ENCODE measurements around the gene CCDC142. TPM values are rescaled to one million over a fixed set of nuclear protein-coding genes. Genes with fewer than 3 reads are reported as not detected.

The CCDC142 gene
- total and polyA plus RNA-seq, 2 experiments from 2014 or later: 5.1 to 12.3 TPM

- no peak for TF ChIP-seq REST (IDR thresholded peaks at IDR 0.05; ENCODE audit: unreplicated experiment)
Observed at GRCh38 chr2:74489906-74490305, 7.1 kb upstream of the CCDC142 start (continued).

- Histone ChIP-seq H3K4me2 (no peak overlapping the region), H3F3A (replicated peaks; ENCODE audit: low read depth) (no peaks in the 10 kb centered on the region), H3K27me3 (ENCODE audit: insufficient read depth) (no peaks in the 10 kb centered on the region), H3K4me1 (ENCODE audit: insufficient read depth) (no peaks in the 10 kb centered on the region), H3K36me3 (ENCODE audit: insufficient read depth) (peaks cover 5% of the 10 kb centered on the region; the same call in 1 of the 2 replicates), H2AFZ (no peak overlapping the region), H3K27ac (ENCODE audit: low read depth) (no peak overlapping the region), H4K20me1 (replicated peaks; ENCODE audit: insufficient read depth) (no peaks in the 10 kb centered on the region), H3K79me2 (replicated peaks; ENCODE audit: insufficient read depth) (peaks cover 5% of the 10 kb centered on the region), H3K4me3 (no peak overlapping the region), H3K9me2 (ENCODE audit: insufficient read depth) (no peaks in the 10 kb centered on the region)
- DNase-seq (ENCODE audit: low spot score): no peak
- peaks cover 6% of the 10 kb centered on the region for H3K27me3 Mint-ChIP-seq (ENCODE audit: insufficient read depth, low read depth, poor library complexity)
- H3K4me3 Mint-ChIP-seq: no peak overlapping the region
- no peak overlapping the region for H3K27ac Mint-ChIP-seq
- H3K4me1 Mint-ChIP-seq: no peaks in the 10 kb centered on the region; the same call in 2 of the 3 replicates
- H3K9me3 Mint-ChIP-seq: no peaks in the 10 kb centered on the region; the same call in 2 of the 3 replicates
- peaks cover 50% of the 10 kb centered on the region for H3K36me3 Mint-ChIP-seq (ENCODE audit: low read depth)
- no peak for ATAC-seq
- TF ChIP-seq ZNF462 (CRISPR knock-in tag; IDR thresholded peaks at IDR 0.05) (no peak), CREB1 (CRISPR knock-in tag; IDR thresholded peaks at IDR 0.05; ENCODE audit: low read depth) (no peak), STAT1 (IDR thresholded peaks at IDR 0.05; ENCODE audit: unreplicated experiment) (no peak), NANOG (IDR thresholded peaks at IDR 0.05; ENCODE audit: borderline replicate concordance) (no peak), CTCF (conservative IDR thresholded peaks at IDR 0.05; ENCODE audit: low read depth in 2 of 2) (no peak), EZH2 (IDR thresholded peaks at IDR 0.05; ENCODE audit: low read depth, unreplicated experiment) (no peak), ZNF331 (CRISPR knock-in tag; IDR thresholded peaks at IDR 0.05; ENCODE audit: low read depth) (no peak), JUNB (IDR thresholded peaks at IDR 0.05; ENCODE audit: unreplicated experiment) (no peak), ETS1 (IDR thresholded peaks at IDR 0.05) (no peak), EZH2phosphoT487 (IDR thresholded peaks at IDR 0.05; ENCODE audit: unreplicated experiment) (no peak), POLR2AphosphoS5 (IDR thresholded peaks at IDR 0.05; ENCODE audit: low read depth) (no peak)
Observed at GRCh38 chr2:74488643-74489481, 6.1 kb upstream of the CCDC142 start.

Measured in GM23338 (cell line).